Vagina (tissue), 2 donors: Measurements from ENCODE around the gene C3orf33. TPM values are rescaled to one million over a fixed set of nuclear protein-coding genes. Genes with fewer than 3 reads are reported as not detected.

ENCODE experiments used
- DNase-seq, 2 donors: peaks; one replicate each; pipeline ENCODE4 v3.0.0-alpha.2; 2017; ENCODE audit errors: extremely low spot score in 2 of 2
- H3K27ac ChIP-seq: fragments of 200-600 bp; sonication (generic); one replicate; pipeline ENCODE4 v1.5.1; 2019
- H3K27me3 ChIP-seq: fragments of 200-600 bp; sonication (generic); one replicate; pipeline ENCODE4 v1.5.1; 2019
- H3K36me3 ChIP-seq, 2 donors: fragments of 200-600 bp; sonication (generic); one replicate each; pipeline ENCODE4 v1.5.1; 2017 to 2019
- H3K4me1 ChIP-seq: fragments of 200-600 bp; sonication (generic); one replicate; pipeline ENCODE4 v1.5.1; 2019
- H3K4me3 ChIP-seq, 2 donors: fragments of 200-600 bp; sonication (generic); 1 replicate in 1 of 2; 2 replicates in 1 of 2; pipeline ENCODE4 v1.5.1; 2016 to 2019
- H3K9me3 ChIP-seq: fragments of 200-600 bp; sonication (generic); one replicate; pipeline ENCODE4 v1.5.1; 2019
- CTCF ChIP-seq, 3 experiments: fragments of 450-650 bp in 2 of 3; fragments of 200-600 bp in 1 of 3; sonication (generic) in 1 of 3; IDR thresholded peaks; one replicate each; pipeline ENCODE4 v1.5.1; 2017 to 2019; ENCODE audit warnings: antibody characterized with exemption in 3 of 3, mild to moderate bottlenecking in 2 of 3, moderate library complexity in 2 of 3
- POLR2A ChIP-seq, 2 donors: fragments of 450-650 bp; IDR thresholded peaks; one replicate each; pipeline ENCODE4 v1.6.1; 2017; ENCODE audit warnings: antibody characterized with exemption in 2 of 2, mild to moderate bottlenecking in 2 of 2, moderate library complexity in 2 of 2
- POLR2AphosphoS5 ChIP-seq, 2 donors: sonication (generic); formaldehyde crosslinking; IDR thresholded peaks; one replicate each; pipeline ENCODE4 v1.9.0; 2017; ENCODE audit warnings: antibody characterized with exemption in 2 of 2, mild to moderate bottlenecking in 2 of 2, low read depth in 1 of 2; ENCODE audit not compliant: insufficient read depth in 1 of 2
- intact Hi-C: fragments of 100-400 bp; cut with DNase I; formaldehyde crosslinking; loops from one replicate; pipeline ENCODE4 v1.15.1; 2023
- total RNA-seq: library from RNA; depleted of rRNA; stranded (reverse); fragments of >200 nt; gene quantifications from one replicate; pipeline ENCODE4 v1.2.3, GENCODE V29; 2016

The C3orf33 gene
- total RNA-seq, 1 donor from 2014 or later, result 1.7 TPM

- Histone ChIP-seq H3K36me3 (no peaks in the 10 kb centered on the region), H3K4me1 (no peaks in the 10 kb centered on the region), H3K27ac (no peak overlapping the region), H3K27me3 (no peaks in the 10 kb centered on the region), H3K9me3 (no peaks in the 10 kb centered on the region), H3K4me3 (no peak overlapping the region)
- intact Hi-C loops, result no loop called here
- DNase-seq, result no peak
- TF ChIP-seq POLR2AphosphoS5 (IDR thresholded peaks at IDR 0.05; ENCODE audit: insufficient read depth in 1 of 2, low read depth in 1 of 2) (no peak), POLR2A (IDR thresholded peaks at IDR 0.05) (no peak), CTCF (IDR thresholded peaks at IDR 0.05) (no peak)
Observed at GRCh38 chr3:155804323-155804722, 1.8 kb downstream of the C3orf33 start.

- Histone ChIP-seq H3K4me1 (no peaks in the 10 kb centered on the region), H3K27me3 (no peaks in the 10 kb centered on the region), H3K27ac (no peak overlapping the region), H3K36me3 (peaks cover 0 to 9% of the 10 kb centered on the region in 2 donors), H3K9me3 (no peaks in the 10 kb centered on the region), H3K4me3 (no peak overlapping the region)
- no peak for DNase-seq
- TF ChIP-seq POLR2A (IDR thresholded peaks at IDR 0.05), result no peak
- no peak for TF ChIP-seq CTCF (IDR thresholded peaks at IDR 0.05)
- TF ChIP-seq POLR2AphosphoS5 (IDR thresholded peaks at IDR 0.05; ENCODE audit: insufficient read depth in 1 of 2, low read depth in 1 of 2), result no peak
- intact Hi-C loops, result no loop called here
Observed at GRCh38 chr3:155792532-155792931, 13.5 kb downstream of the C3orf33 start.

- TF ChIP-seq POLR2A (IDR thresholded peaks at IDR 0.05), result no peak
- TF ChIP-seq POLR2AphosphoS5 (IDR thresholded peaks at IDR 0.05; ENCODE audit: insufficient read depth in 1 of 2, low read depth in 1 of 2), result no peak
- TF ChIP-seq CTCF (IDR thresholded peaks at IDR 0.05), result no peak
- DNase-seq, result no peak
- intact Hi-C loops, result no loop called here
- Histone ChIP-seq H3K4me1 (no peaks in the 10 kb centered on the region), H3K27ac (no peak overlapping the region), H3K9me3 (no peaks in the 10 kb centered on the region), H3K27me3 (no peaks in the 10 kb centered on the region), H3K4me3 (no peak overlapping the region), H3K36me3 (peaks cover 0 to 9% of the 10 kb centered on the region in 2 donors)
Observed at GRCh38 chr3:155791190-155791589, 14.9 kb downstream of the C3orf33 start.

- intact Hi-C loops, result no loop called here
- TF ChIP-seq POLR2AphosphoS5 (IDR thresholded peaks at IDR 0.05; ENCODE audit: insufficient read depth in 1 of 2, low read depth in 1 of 2) (no peak), CTCF (IDR thresholded peaks at IDR 0.05) (no peak), POLR2A (IDR thresholded peaks at IDR 0.05) (no peak)
- H3K4me1 ChIP-seq, result no peaks in the 10 kb centered on the region
Observed at GRCh38 chr3:155790272-155790925, 15.7 kb downstream of the C3orf33 start.

GRCh38 chr3:155785662-155786295 is 20.3 kb downstream of the C3orf33 start:
- Histone ChIP-seq H3K27me3 (no peaks in the 10 kb centered on the region), H3K4me1 (no peaks in the 10 kb centered on the region), H3K36me3 (peaks cover 0 to 4% of the 10 kb centered on the region in 2 donors), H3K27ac (no peak overlapping the region), H3K4me3 (no peak overlapping the region), H3K9me3 (no peaks in the 10 kb centered on the region)
- no peak for DNase-seq
- no peak for TF ChIP-seq POLR2AphosphoS5 (IDR thresholded peaks at IDR 0.05; ENCODE audit: insufficient read depth in 1 of 2, low read depth in 1 of 2)
- TF ChIP-seq CTCF (IDR thresholded peaks at IDR 0.05), result no peak
- no peak for TF ChIP-seq POLR2A (IDR thresholded peaks at IDR 0.05)
- intact Hi-C loops, result no loop called here

More at GRCh38 chr3:155790272-155790925, 15.7 kb downstream of the C3orf33 start:
- no peak for DNase-seq
- Histone ChIP-seq H3K27ac (no peak overlapping the region), H3K9me3 (no peaks in the 10 kb centered on the region), H3K36me3 (peaks cover 0 to 9% of the 10 kb centered on the region in 2 donors), H3K4me3 (no peak overlapping the region), H3K27me3 (no peaks in the 10 kb centered on the region)
